ENCODE data around the gene PHF3.
A peak's percentile ranks its signal among the peaks of the same experiment; 100 is the strongest.

Gene PHF3

DNA sequence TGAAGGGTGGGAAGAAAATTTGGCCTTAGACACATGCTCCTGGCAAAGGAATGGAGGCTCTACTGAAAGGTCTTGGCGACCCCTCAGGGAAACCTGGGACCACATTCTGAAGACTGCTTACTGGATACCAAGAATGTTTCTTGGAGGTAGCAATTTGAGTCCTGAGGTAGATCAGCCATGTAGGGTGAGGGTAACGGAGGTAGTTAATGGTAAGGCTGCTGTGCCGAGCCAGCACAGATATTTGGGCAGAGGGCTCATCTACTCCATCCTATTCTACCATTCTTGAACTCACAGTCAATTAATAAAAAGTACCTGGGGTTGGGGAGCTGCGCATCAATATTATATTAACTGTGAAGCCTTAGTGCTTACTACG, 401 bp upstream of the PHF3 start:
- Mint-ChIP-seq H3K9me3 (no peaks in the 10 kb centered on the region), H3K4me1 (peaks cover 40% of the 10 kb centered on the region), H3K27ac (peak overlapping the region; percentile 91), H3K36me3 (ENCODE audit: low read depth) (no peaks in the 10 kb centered on the region), H3K4me3 (peak overlapping the region; percentile 98), H3K27me3 (peaks cover 2% of the 10 kb centered on the region)
- ATAC-seq: peak; percentile 18
- DNase-seq: no peak

- Mint-ChIP-seq H3K27ac (peak overlapping the region; percentile 98), H3K4me1 (peaks cover 49% of the 10 kb centered on the region)
These were observed 968 bp downstream of the PHF3 start for GRCh38 chr6:63636518-63637021.

DNA sequence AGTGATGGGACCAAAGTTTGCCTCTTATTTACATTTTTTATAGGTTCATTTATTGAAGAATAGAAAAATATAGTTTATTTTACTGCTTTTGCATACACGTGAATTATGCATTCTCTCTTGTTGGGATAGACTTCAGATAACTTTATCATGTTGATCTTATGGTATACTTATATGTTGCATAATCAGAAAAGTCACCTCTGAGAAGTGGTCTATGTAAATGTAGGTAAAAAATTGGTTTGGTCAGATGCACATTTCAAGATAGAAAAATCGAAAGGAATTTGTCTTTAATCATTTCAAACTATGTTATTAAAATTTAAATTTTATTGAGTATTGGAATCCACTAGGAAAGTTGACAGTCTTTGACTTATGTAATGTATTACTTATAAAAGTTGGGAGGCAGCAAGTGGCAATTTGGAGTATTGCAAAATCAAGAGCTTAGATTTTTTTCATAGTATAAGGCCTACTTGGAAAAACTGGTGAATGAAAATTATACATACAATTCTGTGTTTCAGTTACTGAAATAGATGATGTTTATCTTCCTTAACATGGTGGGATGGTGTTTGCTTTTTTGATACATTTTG, 2.4 kb downstream of the PHF3 start:
- Mint-ChIP-seq H3K9me3 (no peaks in the 10 kb centered on the region), H3K36me3 (ENCODE audit: low read depth) (no peaks in the 10 kb centered on the region), H3K4me1 (peaks cover 57% of the 10 kb centered on the region), H3K27ac (no peak overlapping the region), H3K27me3 (no peaks in the 10 kb centered on the region), H3K4me3 (peak overlapping the region; percentile 98)
- ATAC-seq (no peak), DNase-seq (no peak)

More at GRCh38 chr6:63636518-63637021, 968 bp downstream of the PHF3 start:
- peak; percentile 7 for ATAC-seq
- DNase-seq: peak; percentile 72
- Mint-ChIP-seq H3K4me3 (peak overlapping the region; percentile 98), H3K9me3 (no peaks in the 10 kb centered on the region), H3K27me3 (peaks cover 2% of the 10 kb centered on the region), H3K36me3 (ENCODE audit: low read depth) (no peaks in the 10 kb centered on the region)

DNA sequence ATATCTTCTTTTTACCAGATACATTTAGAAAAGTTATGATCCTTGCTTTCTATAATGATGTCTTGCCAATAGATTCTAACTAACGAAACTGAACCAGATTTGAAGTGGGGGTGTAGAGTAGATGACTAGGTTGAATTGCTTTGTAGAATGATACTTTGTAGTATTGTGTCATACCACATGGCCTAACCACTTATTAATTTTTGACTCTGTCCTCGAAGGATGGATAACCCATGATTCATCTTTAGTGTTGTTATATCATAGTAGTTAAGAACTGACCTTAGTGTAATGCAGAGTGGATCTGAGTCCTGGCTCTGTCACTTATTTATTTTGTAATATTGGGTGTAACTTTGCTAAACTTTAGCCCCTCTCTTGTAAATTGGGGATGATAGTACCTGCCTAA, 4.5 kb downstream of the PHF3 start:
- Mint-ChIP-seq H3K4me1 (peaks cover 71% of the 10 kb centered on the region), H3K36me3 (ENCODE audit: low read depth) (no peaks in the 10 kb centered on the region), H3K4me3 (no peak overlapping the region), H3K27ac (peak overlapping the region; percentile 21), H3K27me3 (no peaks in the 10 kb centered on the region), H3K9me3 (no peaks in the 10 kb centered on the region)
- ATAC-seq (no peak), DNase-seq (no peak)

DNA sequence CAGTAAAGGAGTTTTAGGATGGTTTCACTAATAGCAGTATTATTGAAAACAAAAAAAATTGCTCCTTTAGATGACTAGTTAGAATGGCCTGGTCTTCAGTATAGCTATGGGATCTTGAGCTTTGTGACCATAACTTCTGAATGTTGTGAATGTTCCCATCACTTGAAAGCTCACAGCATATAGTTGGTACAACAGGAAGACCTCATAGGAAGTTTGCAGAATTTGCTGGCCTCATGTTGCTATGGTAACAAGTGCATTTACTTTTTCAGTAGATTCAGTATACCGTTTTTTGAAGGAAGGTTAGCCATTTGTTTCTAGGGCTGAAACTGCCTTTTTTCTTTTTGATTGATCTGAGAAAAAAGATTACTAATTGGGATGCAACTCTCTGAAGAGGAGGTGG, 8.3 kb downstream of the PHF3 start:
- H3K27ac Mint-ChIP-seq: no peak overlapping the region
- no peak overlapping the region for H3K4me3 Mint-ChIP-seq

DNA sequence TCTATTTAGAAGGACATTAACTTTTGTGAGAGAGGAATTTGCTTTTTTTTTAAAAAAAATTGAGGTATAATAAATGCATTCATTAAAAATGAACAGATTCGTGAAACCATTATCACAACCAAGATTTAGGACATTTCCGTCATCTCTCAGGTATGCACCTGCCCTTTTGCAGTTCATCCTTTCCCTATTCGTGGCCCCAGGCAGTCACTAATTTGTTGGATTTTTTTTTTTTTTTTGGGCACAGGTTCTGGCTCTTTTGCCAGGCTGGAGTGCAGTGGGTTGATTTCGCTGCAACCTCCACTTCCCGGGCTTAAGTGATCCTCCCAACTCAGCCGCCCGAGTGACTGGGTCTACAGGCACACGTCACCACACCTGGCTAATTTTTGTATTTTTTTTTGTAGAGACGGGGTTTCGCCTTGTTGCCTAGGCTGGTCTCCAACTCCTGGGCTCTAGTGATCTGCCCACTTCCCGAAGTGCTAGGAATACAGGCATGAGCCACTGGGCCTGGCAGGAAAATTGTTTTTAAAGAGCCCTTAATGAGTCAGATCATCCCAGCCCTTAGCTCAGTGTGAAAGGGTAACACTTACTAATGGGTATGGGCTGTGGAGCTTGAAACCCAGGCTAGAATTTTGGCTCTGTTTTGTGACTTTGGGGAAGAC, 9.2 kb downstream of the PHF3 start:
- Mint-ChIP-seq H3K27me3 (no peaks in the 10 kb centered on the region), H3K9me3 (no peaks in the 10 kb centered on the region), H3K27ac (no peak overlapping the region), H3K36me3 (ENCODE audit: low read depth) (no peaks in the 10 kb centered on the region), H3K4me1 (peaks cover 70% of the 10 kb centered on the region), H3K4me3 (no peak overlapping the region)
- ATAC-seq (peak; percentile 59), DNase-seq (no peak)

More for the DNA sequence above, 8.3 kb downstream of the PHF3 start:
- H3K36me3 Mint-ChIP-seq (ENCODE audit: low read depth): no peaks in the 10 kb centered on the region
- H3K4me1 Mint-ChIP-seq: peaks cover 74% of the 10 kb centered on the region
- no peak for DNase-seq
- ATAC-seq: no peak
- no peaks in the 10 kb centered on the region for H3K9me3 Mint-ChIP-seq
- H3K27me3 Mint-ChIP-seq: no peaks in the 10 kb centered on the region

- ATAC-seq: no peak
- Mint-ChIP-seq H3K4me3 (no peak overlapping the region), H3K36me3 (ENCODE audit: low read depth) (peaks cover 19% of the 10 kb centered on the region), H3K27me3 (no peaks in the 10 kb centered on the region), H3K9me3 (no peaks in the 10 kb centered on the region), H3K27ac (no peak overlapping the region), H3K4me1 (peaks cover 77% of the 10 kb centered on the region)
- no peak for DNase-seq
These were observed 13.7 kb downstream of the PHF3 start for GRCh38 chr6:63649269-63649668.

- Mint-ChIP-seq H3K9me3 (no peaks in the 10 kb centered on the region), H3K27ac (no peak overlapping the region), H3K36me3 (ENCODE audit: low read depth) (peaks cover 20% of the 10 kb centered on the region), H3K4me3 (no peak overlapping the region), H3K4me1 (peaks cover 75% of the 10 kb centered on the region), H3K27me3 (no peaks in the 10 kb centered on the region)
- DNase-seq: no peak
- ATAC-seq: no peak
These were observed 14.3 kb downstream of the PHF3 start for GRCh38 chr6:63649847-63650265.

GRCh38 chr6:63652980-63653379, 17.4 kb downstream of the PHF3 start:
- Mint-ChIP-seq H3K36me3 (ENCODE audit: low read depth) (peaks cover 20% of the 10 kb centered on the region), H3K4me3 (no peak overlapping the region), H3K4me1 (peaks cover 80% of the 10 kb centered on the region), H3K27ac (no peak overlapping the region), H3K9me3 (no peaks in the 10 kb centered on the region), H3K27me3 (no peaks in the 10 kb centered on the region)
- no peak for DNase-seq
- no peak for ATAC-seq

DNA sequence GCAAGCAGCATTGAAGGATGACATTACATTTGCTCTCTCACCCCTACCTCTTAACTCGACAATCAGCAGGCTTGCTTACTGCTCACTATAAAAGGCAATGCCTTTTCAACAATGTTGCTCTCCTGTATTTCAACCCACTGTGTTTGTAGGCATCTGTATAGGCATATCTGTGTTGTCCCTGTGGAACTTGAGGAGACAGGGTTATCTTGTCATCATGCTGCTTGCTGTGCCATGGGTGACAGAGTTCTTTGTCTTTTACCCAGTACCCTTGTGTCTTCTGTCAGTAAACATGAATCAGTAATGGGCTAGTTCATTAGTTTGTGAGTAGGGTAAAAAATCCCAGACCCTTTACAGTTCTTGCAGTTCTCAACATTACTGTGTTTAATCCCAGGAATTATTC, 25.2 kb downstream of the PHF3 start:
- no peak for DNase-seq
- Mint-ChIP-seq H3K4me3 (no peak overlapping the region), H3K27ac (no peak overlapping the region), H3K4me1 (peaks cover 75% of the 10 kb centered on the region), H3K36me3 (ENCODE audit: low read depth) (no peaks in the 10 kb centered on the region), H3K9me3 (no peaks in the 10 kb centered on the region), H3K27me3 (no peaks in the 10 kb centered on the region)
- ATAC-seq: peak; percentile 10

DNA sequence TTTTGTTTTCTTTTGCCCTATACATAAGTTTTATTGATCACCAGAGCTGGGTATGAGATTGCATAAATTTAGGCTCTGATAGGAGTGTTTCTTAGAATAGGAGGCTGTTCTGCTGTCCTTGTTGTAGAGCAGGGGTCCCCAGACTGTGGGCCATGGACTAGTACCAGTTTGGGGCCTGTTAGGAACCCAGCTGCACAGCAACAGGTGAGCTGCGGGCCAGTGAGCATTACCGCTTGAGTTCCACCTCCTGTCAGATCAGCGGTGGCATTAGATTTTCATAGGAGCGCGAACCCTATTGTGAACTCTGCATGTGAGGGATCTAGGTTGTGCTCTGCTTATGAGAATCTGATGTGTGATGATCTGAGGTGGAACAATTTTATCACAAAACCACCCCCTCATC, 26.2 kb downstream of the PHF3 start:
- Mint-ChIP-seq H3K4me1 (peaks cover 73% of the 10 kb centered on the region), H3K27ac (no peak overlapping the region), H3K36me3 (ENCODE audit: low read depth) (no peaks in the 10 kb centered on the region), H3K27me3 (no peaks in the 10 kb centered on the region), H3K4me3 (no peak overlapping the region), H3K9me3 (no peaks in the 10 kb centered on the region)
- no peak for DNase-seq
- ATAC-seq: no peak

DNA sequence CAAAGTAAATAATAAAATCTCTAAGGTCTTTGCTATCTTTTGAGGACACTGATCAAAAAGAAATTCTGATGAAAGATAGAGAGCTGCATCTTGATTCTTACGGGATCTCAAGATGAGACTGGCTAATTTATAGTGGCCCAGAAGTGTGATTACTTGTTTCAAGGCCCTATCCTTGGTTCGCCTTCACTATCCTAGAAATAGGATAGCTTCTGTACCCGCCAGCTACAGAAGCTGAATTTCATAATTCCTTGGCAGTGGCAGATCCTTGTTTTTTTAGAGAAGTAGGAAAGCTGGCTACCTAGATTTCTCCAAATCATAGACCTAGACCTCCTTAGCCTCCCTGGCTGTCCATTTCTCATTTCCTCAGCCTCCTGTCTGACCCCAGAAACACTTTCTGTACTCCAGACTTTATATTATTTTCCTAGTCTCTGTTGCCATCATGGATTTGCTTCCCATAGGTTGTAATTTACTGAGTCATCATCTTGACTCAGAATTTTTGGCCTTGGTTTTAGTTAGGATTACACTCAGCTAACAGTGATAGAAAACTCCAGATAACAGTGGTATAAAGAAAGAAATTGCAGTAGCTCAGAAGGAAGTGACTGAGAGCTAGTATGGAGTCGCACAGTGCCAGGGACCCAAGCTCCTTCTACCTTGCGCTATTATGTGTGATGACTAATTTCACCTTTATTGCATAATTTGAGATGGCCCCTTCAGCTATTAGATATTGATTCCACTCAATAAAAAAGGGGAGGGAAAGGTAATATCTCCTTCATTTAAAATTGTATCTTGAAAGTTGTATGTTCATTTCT, 27.7 kb downstream of the PHF3 start:
- ATAC-seq: no peak
- peaks cover 66% of the 10 kb centered on the region for H3K4me1 Mint-ChIP-seq
- H3K4me3 Mint-ChIP-seq: no peak overlapping the region
- DNase-seq: no peak
- no peak overlapping the region for H3K27ac Mint-ChIP-seq
- no peaks in the 10 kb centered on the region for H3K27me3 Mint-ChIP-seq
- H3K36me3 Mint-ChIP-seq (ENCODE audit: low read depth): no peaks in the 10 kb centered on the region
- H3K9me3 Mint-ChIP-seq: no peaks in the 10 kb centered on the region

- ATAC-seq (no peak), DNase-seq (no peak)
- H3K4me1 Mint-ChIP-seq: peaks cover 66% of the 10 kb centered on the region
- H3K27ac Mint-ChIP-seq: no peak overlapping the region
- no peaks in the 10 kb centered on the region for H3K9me3 Mint-ChIP-seq
- no peak overlapping the region for H3K4me3 Mint-ChIP-seq
- H3K36me3 Mint-ChIP-seq (ENCODE audit: low read depth): no peaks in the 10 kb centered on the region
- no peaks in the 10 kb centered on the region for H3K27me3 Mint-ChIP-seq
These were observed 28.3 kb downstream of the PHF3 start for GRCh38 chr6:63663956-63664281.

GRCh38 chr6:63671098-63671754, 35.6 kb downstream of the PHF3 start:
- peaks cover 45% of the 10 kb centered on the region for H3K4me1 Mint-ChIP-seq

More at GRCh38 chr6:63671098-63671754, 35.6 kb downstream of the PHF3 start:
- Mint-ChIP-seq H3K27me3 (no peaks in the 10 kb centered on the region), H3K4me3 (no peak overlapping the region), H3K27ac (no peak overlapping the region), H3K9me3 (no peaks in the 10 kb centered on the region), H3K36me3 (ENCODE audit: low read depth) (peaks cover 9% of the 10 kb centered on the region)
- ATAC-seq (no peak), DNase-seq (no peak)
